Muscle of back (tissue), 11 donors: ENCODE data around the gene SLC16A2. TPM values are rescaled to one million over a fixed set of nuclear protein-coding genes. Genes with fewer than 3 reads are reported as not detected.
"Not testable (repeated sequence)": the region's sequence is repeated elsewhere in the genome, so short reads cannot be mapped to it uniquely, and the experiment has no call there.

Experiments
- DNase-seq, 3 donors: peaks; one replicate each; pipeline versions ENCODE4 v3.0.0 to v3.0.0-alpha.2; 2013
- polyA plus RNA-seq, 10 donors: library from polyadenylated mRNA; unstranded; fragments of 120-200 nt; gene quantifications; one replicate each; pipeline ENCODE4 v1.2.1, GENCODE V29; 2013; ENCODE audit not compliant: insufficient read length in 10 of 10

The SLC16A2 gene
- polyA plus RNA-seq, 10 donors = 39.3 to 65.4 (median 48.1) TPM

DNA sequence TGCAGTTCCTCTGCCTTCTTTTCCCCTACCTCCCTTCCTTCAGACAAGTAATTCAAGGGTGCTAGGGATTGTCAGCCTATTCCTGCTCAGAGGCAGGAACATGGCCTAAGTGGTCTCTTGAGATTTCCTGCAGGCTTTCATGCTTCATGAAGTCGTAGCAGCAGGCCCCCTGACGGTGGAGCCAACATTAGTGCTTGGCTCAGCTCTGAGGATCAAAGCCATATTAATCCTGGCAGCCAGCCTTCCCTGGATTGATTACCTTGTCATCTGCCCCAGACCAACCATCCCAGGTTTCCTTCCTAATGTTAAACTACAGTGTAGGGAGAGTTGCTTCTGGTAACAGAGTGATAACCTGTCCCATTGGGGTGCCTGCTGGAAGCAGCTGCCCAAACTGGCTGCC, 84.1 kb downstream of the SLC16A2 start:
- no peak for DNase-seq

DNA sequence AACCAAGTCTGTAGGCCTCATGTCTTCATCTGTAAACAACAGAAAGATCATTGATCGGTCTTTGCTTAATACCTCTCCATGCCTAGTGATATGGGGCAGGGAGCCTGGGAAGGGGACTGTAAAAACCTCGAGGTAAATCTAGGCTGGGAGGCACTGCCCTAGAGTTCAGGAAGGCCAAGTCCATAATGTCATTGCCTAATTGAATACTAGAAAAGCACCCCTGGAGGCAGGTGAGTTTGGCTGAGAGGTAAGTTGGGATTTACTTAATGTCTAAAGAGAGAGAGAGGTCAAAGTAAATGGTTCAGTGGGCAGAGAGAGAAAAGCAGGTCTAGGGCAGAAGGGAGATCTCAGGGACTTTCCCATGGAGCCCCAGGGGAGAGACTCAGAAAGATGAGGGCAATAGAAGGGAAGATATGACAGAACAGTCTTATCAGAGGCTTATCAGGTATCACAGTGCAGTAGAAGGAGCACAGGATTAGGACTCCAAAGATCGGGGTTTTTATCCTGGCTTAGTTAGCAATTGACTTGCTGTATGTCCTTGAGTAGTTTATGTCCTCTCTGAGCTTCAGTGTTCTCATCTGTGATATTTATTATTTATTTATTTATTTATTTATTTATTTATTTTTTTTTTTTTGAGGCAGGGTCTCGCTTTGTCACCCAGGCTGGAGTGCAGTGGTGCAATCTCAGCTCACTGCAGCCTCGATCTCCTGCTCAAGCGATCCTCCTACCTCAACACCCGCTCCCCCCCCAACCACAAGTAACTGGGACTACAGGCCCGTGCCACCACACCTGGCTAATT, 85.2 kb downstream of the SLC16A2 start:
- DNase-seq = no peak

DNA sequence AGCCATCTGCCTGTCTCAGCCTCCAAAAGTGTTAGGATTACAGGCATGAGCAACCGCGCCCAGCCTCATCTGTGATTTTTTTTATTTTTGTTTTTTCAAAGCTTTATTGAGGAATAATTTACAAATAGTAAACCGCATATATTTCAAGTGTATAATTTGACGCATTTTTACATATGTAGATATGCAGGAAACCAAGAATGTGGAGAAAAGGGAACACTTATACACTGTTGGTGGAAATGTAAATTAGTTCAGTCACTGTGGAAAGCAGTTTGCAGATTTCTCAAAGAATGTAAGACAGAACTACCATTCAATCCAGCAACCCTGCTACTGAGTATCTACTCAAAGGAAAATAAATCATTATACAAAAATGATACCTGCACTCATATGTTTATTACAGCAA, 85.9 kb downstream of the SLC16A2 start:
- DNase-seq = no peak

DNA sequence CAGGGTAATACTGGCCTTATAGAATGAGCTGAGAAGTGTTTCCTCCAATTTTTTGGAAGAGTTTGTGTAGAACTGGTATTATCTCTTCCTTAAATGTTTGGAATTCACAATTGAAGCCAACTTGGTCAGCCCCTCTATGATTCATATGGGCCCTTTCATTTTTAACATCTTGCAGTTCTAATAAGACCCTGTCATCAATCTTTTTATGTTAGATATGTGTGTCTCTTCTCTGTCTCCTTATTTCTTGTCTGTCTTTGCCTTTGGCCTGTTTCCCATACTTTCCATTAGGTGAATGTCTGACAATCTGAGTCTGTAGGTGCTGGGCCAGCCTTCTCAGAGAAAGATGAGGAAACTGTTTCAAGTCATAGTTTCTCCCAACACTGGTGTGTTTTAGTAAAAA, 88.7 kb downstream of the SLC16A2 start:
- peak in 1 of 3 donors; percentile 12 for DNase-seq

DNA sequence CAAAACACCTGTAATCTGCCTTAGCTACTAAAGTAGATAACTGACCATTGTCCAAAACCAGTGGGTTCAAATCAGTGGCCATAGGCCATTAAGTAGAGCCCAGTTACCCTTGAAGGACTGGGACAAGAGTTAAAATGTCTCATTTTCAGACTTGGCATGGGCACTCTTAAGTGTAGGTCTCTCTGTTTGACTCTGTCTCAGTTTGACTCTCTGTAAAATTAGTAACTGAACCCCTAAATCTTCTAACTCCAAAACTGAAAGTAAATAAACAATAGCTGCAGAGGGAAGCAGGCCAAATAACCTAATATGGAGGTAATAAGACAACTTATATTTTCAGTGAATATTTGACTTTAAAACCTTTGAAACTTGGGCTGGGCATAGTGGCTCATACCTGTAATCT, 89.1 kb downstream of the SLC16A2 start:
- DNase-seq = no peak

DNA sequence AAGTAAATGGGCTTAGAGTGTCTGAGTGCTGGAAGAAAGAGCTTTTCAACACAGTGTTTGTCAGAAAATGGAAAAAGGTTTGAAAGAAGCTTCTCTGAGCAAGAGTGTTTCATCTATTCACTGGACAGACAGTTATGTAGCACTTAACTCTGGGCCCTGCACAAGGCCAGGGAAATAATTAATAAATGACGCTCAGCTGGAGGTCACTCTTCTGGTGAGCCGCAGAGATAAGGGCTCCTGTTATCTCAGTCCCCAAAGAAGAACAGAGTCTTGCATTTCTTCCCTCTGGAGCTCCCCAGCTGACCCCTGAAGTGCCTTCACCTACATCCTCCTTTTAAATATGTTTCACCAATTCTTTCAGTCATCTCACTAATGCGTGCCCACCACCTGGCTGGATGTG, 90.4 kb downstream of the SLC16A2 start:
- DNase-seq = no peak

DNA sequence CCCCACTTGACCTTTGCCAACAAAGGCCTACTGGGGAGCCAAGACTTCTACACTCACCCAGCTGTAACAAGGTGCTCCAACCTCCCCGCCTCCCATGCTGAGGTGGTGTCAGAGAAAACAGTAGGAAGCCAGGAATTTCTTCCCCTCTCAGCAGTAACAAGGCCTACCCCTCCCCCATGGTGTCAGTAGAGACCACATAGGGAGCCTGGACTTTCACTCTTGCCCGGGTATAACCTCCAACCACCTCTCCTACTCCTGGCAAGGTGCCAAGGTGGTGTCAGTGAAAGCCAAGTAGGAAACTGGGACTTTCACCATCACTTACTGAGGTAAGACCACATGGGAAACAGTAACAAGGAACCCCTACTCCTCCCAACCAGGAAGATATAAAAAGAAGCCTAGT, 93.1 kb downstream of the SLC16A2 start:
- DNase-seq = no peak

DNA sequence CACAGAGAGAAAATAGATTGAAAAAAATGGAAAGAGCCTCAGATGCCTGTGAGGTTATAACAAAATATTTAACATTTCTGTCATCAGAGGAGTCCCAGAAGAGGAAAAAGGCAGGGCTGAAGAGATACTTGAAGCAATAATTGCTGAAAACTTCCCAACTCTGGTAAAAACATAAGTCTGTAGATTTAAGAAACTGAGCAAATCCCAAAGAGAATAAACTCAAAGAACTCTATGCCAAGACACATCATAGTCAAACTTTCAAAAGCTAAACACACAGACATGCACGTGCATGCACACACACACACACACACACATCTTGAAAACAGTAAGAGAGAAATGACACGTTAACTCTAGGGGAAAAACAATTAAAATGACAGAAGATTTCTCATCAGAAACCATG, 94.1 kb downstream of the SLC16A2 start:
- peak in 2 of 3 donors; percentile 3 to 43 for DNase-seq

DNA sequence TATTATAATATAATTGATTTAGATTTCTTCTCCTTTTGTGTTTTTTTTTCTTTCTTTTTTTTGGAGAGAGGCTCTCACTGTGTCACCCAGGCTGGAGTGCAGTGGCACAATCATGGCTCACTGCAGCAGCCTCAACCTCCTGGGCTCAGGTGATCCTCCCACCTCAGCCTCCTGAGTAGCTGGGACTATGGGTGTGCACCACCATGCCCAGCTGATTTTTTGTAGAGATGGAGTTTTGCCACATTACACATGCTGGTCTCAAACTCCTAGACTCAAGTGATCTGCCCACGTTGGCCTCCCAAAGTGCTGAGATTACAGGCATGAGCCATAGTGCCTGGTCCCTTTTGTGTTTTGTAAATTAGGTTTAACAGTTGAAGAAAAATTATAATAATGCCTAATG, 94.7 kb downstream of the SLC16A2 start:
- not testable (repeated sequence) for DNase-seq

DNA sequence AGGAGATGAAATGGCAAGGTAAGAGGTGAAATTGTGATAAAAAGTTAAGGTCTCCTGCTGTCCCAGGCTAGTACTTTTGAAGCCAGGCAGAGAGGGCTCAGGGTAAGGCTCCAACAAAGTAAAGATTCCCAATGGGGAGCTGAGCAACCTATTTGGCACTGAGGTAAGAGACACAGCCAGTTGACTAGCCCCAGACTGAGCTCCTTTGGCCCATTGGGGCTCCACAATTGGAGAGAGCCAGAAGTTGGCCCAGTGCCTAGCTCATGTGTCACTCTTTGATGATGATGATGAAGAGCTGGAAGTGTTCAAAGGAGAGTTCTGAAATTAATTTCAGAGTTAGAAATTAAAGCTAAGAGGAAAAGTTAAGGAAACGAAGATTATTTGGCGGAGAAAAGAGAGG, 98.6 kb downstream of the SLC16A2 start:
- no peak for DNase-seq

DNA sequence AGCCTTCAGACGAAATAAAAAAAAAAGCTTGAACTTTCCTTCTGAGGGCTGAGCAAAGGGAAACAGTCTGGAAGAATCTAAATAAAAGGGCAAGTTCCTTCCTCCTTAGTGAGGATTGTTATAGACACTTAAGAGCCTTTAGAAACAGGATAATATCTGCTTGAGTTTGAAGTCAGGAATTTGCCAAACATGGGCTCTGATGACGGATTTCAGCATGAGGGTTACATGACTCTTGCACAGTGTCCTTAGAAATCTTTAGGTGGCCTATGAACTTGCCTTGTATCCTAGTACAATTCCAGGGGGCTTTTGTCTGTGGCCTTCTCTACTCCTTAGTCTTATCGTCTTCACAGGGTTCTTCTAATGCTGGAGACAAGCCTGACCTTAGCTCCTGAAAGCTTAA, 99.0 kb downstream of the SLC16A2 start:
- no peak for DNase-seq

DNA sequence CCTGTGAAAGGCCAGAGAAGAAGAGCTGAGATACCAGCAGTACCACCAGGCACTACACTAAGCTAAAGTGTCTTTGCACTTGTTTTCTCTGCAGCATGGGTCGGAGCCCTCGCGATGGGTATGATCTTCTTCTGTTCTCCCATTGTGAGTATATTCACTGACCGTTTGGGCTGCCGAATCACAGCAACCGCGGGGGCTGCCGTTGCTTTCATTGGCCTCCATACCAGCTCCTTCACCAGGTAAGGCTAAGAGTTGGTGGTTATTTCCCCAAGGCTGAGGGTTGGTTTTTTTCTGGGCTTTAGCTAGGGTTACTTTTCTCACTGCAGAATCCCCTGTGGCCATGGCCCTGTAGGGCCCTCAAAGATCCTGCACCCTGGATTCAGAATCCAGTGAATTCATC, 99.6 kb downstream of the SLC16A2 start:
- no peak for DNase-seq

DNA sequence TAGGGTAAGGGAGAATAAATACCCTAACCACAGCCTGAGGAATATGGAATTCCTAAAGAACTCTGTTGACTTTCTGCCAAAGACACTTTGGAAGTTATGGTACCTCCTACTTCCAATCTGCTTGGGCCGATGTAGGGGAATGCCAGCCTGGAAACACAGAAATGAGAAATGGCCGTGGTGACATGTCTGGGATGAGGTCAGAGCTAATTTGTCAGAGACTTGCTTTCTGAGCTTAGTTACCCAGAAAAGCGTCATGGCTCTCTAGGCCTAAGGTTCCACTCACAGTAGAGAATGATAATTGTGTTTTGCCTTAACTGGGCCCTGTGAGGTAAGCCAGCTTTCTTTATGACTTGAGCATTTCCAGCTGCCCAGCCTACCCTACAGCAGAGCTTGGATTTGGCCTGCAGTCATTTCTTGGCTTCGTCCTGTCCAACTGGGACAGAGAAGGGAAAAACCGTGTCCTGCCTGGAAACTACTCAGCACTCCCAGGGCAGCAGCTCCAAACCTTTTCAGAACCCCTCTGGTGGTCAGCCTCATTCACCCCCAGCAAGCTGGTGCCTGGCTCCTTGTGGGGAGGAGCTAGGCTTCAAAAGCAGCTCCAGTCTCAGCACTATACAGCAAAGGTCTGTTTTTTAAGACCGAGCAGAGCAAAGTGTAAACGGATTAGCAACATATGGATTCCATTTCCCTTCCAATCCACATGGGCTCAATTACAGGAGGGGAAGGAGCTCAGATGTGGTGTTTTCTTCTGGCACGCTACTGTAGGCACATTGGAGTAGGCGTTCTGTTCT, 100.9 kb downstream of the SLC16A2 start:
- peak; percentile 41 to 80 (median 60) for DNase-seq

DNA sequence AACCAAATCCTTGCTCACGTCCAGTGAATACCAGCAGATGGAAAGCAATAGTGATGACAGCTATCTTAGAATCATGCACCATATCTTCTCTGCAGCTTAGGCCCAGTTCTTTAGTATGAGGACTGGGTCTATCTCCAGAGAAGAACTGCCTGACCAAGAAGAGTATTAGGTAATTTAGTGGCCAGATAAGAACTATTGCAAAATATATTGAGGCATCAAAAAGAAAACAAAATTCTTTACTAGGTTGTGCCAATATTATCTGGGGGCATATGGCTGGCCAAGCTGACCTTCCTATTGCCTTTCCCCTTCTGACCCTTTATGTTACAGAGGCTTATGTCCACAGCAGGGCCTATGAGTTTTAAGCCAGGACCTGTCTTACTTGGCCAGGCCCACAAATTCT, 101.9 kb downstream of the SLC16A2 start:
- DNase-seq = no peak

DNA sequence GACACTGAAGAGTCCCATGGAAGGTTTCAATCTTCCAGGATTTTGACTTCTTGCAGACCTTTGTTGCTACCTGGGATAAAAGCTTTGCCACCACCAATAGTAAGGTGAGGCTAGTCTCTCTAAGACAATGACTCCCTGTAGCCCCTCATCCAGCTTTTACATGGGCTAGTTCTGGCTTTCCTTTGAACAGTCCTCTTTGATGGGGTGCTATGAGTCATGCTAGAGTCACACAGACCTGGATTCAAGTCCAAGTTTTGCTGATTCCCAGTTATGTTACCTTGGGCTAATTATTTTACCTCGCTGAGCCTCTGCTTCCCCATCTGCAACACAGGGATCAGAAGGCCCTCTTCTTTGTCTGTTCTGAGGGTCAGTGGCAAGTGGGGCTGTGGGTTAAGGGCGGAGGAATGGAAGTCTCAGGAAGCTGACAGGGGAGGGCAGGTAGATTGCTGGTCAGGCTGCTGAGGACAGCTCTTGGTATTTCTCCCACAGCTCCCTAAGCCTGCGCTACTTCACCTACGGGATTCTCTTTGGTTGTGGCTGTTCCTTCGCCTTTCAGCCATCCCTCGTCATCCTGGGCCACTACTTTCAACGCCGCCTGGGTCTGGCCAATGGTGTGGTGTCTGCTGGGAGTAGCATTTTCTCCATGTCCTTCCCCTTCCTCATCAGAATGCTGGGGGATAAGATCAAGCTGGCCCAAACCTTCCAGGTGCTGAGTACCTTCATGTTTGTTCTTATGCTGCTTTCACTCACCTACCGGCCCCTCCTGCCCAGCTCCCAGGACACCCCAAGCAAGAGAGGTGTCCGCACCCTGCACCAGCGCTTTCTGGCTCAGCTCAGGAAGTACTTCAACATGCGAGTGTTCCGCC, 102.8 kb downstream of the SLC16A2 start:
- no peak for DNase-seq

DNA sequence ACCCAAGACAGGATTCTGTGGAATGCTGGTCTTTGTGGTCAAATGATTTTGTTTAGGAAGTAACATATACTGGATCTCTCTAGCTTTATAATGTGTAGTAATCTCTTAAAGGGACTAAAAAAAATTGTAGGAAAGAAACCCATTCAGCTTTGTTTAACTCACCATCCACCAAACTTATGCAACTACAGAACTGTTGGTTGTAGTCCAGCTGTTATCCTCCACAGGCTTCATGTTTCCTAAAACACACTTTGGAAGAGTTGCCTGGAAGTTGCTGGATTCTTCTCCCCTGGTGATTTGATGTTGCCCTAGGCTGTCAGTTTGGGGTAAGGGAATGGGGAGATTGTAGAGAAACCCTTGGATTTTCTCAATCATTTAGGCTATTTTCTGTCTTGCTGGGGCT, 103.8 kb downstream of the SLC16A2 start:
- no peak for DNase-seq

DNA sequence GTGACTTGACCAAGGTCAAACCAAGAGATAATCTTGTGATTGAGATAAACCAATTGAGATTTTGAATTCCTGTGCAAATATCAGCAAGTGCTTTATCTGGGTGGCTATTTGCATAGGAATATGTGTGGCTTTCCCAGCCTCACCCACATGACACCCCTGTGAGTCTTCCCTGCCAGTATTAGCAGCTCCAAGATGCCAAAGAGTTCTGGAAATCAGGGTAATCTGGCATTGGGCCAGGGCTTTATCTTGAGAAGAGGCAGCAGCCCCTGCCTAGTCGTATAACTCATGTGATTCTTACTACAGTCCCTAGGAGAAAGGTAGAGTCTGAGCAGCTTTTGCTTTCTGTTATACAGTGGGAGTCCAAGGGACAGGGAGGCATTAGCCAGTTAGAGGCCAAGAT, 105.5 kb downstream of the SLC16A2 start:
- no peak for DNase-seq

DNA sequence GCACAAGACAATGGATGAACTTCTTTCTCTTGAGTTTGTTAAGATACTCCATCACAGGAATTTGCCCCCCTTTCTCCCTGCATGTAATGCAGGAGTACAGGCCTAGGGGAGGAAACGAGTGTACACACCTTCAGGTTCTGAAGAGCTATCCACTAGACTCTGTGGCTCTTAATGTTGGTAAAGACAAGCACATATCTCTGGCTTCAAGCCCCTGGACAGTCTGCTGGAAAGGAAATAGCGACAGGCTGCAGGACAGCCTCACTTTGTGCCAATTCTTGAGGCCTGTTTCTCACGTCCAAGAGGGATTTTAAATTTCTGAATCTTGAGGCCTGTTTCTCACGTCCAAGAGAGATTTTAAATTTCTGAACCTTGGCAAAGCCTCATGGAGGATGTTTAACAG, 106.1 kb downstream of the SLC16A2 start:
- no peak for DNase-seq

DNA sequence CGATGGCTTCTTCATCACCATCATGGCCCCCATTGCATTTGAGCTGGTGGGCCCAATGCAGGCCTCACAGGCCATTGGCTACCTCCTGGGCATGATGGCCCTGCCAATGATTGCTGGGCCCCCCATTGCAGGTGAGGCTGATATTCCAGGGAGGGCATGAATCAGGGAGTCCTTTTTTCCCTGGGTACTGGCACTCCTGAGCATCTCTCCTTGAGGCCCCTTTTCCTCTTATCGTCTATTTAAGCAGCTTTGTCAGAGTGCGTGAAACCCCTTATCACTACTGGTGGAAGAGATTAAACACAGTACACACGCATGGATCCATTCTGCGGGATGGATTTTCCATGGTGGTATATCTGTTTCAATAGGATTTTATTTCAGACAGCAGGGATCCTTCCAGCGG, 108.0 kb downstream of the SLC16A2 start:
- DNase-seq = no peak

DNA sequence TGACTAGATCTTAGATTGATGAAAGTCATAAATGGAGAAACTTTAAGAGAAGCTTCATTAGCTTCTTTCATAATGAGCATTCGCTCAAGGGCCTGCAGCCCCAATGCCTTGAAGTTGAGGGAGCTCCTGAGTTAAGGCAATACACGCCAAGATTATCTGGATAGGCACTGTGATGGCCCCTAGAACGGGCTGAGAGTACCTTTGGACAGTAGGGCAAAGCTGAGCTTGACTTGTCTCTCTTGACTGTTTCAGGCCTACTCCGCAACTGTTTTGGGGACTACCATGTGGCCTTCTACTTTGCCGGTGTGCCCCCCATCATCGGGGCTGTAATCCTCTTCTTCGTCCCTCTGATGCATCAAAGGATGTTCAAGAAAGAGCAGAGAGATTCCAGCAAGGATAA, 109.8 kb downstream of the SLC16A2 start:
- DNase-seq = no peak

DNA sequence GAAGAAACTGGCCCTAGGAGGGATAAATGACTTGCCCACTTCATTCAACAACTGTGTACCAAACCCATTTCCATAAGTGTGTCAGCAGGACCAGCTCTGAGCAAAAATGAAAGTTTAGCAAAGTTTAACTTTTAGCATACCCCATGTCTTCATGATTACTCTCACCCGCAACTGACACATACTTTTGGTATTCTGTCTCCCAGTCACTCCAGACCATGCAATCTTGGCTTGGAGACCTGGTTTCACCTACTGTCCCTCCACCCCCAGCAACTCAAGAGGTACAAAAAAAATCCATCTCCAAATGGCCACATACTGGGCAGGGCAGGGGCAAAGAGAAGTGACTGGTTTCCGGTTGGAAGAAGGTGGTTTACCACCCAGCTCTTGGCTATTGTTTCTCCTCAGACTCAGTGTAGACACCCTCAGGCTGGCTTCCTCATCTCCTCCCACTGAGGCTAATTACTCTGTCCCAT, 113.3 kb downstream of the SLC16A2 start:
- peak in 1 of 3 donors; percentile 6 for DNase-seq

DNA sequence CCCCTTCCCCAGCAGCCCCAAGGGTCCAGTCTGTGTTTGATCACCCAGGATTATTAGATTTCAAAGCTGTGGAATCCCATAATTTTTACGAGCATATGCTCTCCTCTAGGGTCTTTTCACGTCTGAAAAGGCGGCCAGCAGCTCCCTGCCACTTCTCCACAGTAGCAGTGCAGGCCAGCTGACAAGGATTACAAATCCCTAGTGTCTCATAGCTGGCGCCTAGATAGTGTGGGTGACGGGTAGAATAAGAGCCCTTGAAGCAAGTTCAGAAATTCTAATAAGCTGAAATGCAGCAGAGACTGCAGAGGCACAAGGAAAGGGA, 113.8 kb downstream of the SLC16A2 start:
- DNase-seq = no peak
